Ovary (tissue), 9 donors: ENCODE data around the gene LONRF2. TPM values are rescaled to one million over a fixed set of nuclear protein-coding genes. Genes with fewer than 3 reads are reported as not detected.

Experiments used
- DNase-seq, 5 donors: peaks; one replicate each; pipeline ENCODE4 v3.0.0-alpha.2; 2019 to 2020
- H3K27ac ChIP-seq, 2 donors: fragments of 200-600 bp; one replicate each; pipeline versions ENCODE4 v1.5.1 to v1.8.0; 2019 to 2022
- H3K27me3 ChIP-seq: fragments of 200-600 bp; one replicate; pipeline ENCODE4 v1.8.0; 2022
- H3K36me3 ChIP-seq: fragments of 200-600 bp; sonication (generic); one replicate; pipeline ENCODE4 v1.5.1; 2019
- H3K4me1 ChIP-seq: one replicate; pipeline ENCODE4 v1.8.1; 2013; ENCODE audit warnings: mild to moderate bottlenecking, moderate library complexity; ENCODE audit not compliant: insufficient read depth
- H3K4me3 ChIP-seq: fragments of 200-600 bp; sonication (generic); one replicate; pipeline ENCODE4 v1.5.1; 2017
- H3K9me3 ChIP-seq, 2 donors: fragments of 200-600 bp in 1 of 2; sonication (generic) in 1 of 2; one replicate each; pipeline versions ENCODE4 v1.5.1 to v1.8.1; 2013 to 2019; ENCODE audit warnings: mild to moderate bottlenecking in 1 of 2, moderate library complexity in 1 of 2
- CTCF ChIP-seq, 3 donors: fragments of 450-650 bp in 2 of 3; fragments of 200-600 bp in 1 of 3; IDR thresholded peaks; one replicate each; pipeline versions ENCODE4 v1.5.1 to v1.8.0; 2016 to 2022; ENCODE audit warnings: antibody characterized with exemption in 3 of 3, mild to moderate bottlenecking in 1 of 3
- EP300 ChIP-seq: sonication (generic); formaldehyde crosslinking; IDR thresholded peaks from one replicate; pipeline ENCODE4 v1.6.1; 2017; ENCODE audit warnings: antibody characterized with exemption
- POLR2A ChIP-seq: fragments of 450-650 bp; IDR thresholded peaks from one replicate; pipeline ENCODE4 v1.6.1; 2017; ENCODE audit warnings: antibody characterized with exemption, mild to moderate bottlenecking, moderate library complexity
- WGBS, 3 donors: extraction: QIAGEN DNeasy Blood & Tissue Kit in 1 of 3; methylation state at CpG; one replicate each; pipeline versions ENCODE4 v1.1.5 to v1.1.7; 2013 to 2017; 5-methylcytosine and 5-hydroxymethylcytosine counted together
- intact Hi-C, 4 donors: fragments of 100-400 bp; cut with DNase I; formaldehyde crosslinking; loops; one replicate each; pipeline versions ENCODE4 v1.11.0 to v1.15.1; 2022 to 2023
- polyA plus RNA-seq, 2 donors: library from polyadenylated mRNA; stranded (reverse); fragments of 200-250 nt in 1 of 2; fragments of 350-450 nt in 1 of 2; fragmentation: Illumina TruSeq in 1 of 2; extraction: RNeasy Lipid Tissue Mini Kit (QIAGEN cat#74804) in 1 of 2; gene quantifications; one replicate each; pipeline ENCODE4 v1.2.3, GENCODE V29; 2013 to 2014
- total RNA-seq, 7 donors: library from RNA; depleted of rRNA in 2 of 7; stranded (reverse); fragments of >200 nt in 2 of 7; fragmentation: NEBNext Ultra II Directional in 3 of 7; extraction: Animal tissue kit (Norgen Biotek cat#: 25700) in 3 of 7; gene quantifications; one replicate each; pipeline versions ENCODE4 v1.1.0 to v1.2.4, GENCODE V29; 2016 to 2023
- donor health status: DM: no; HTN: no; CAD: no; lungs with moderate emphysema.
- donor health status: DM: no; HTN: no; CAD: no.
- donor health status: Bipolar disorder and iron deficiency.
- donor health status: DM: yes; HTN: yes; CAD: no.
- donor health status: DM: no; HTN: no; CAD: no.
- donor health status: DM: yes; HTN: yes; CAD: no.

Gene LONRF2
- total and polyA plus RNA-seq, 9 donors: 4.7 to 133 (median 29.5) TPM

DNA sequence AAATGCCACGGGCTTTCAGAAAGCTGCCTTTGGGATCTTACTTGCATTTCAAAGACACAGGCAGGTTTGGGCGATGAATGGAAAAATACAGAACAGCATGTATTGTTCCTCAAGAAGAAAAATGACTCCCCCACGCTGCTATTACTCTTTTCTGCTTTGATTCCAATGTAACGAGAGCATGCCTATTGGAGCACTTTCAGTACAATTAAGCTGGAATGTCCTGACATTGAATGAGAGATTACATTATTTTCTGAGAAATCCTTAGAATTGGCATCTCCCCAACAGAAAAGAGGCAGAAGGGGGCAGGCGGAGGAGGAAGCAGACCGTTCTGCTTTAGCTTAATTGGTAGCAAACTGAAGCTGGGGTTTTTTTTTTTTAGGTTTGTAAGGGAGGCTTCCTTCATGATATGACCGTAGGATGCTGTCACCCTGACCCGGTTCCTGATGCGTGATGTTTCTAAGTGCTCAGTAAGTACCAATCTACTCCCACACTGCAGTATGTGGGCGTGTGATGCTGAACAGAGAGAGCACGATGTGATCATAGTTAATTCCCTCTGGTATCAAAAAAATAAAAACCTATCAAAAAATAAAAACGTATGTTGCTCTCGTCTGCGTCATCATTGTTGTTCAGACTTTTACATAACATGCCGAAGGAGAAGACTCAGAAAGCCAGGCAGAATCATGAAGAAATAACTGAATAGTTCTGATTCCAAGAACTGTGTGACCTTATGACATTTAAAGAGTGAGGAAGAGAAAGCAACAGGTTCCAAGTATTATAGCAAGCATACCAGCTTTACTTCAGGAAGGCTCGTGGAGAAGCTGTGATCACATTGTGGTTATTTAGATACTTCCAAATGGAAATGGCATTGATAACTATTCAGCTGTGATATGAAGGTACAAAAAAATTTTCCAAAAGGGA, 40.5 kb downstream of the LONRF2 start:
- intact Hi-C loops: no loop called here
- no peaks in the 10 kb centered on the region for H3K9me3 ChIP-seq
- WGBS, 3 donors: 2 to 9% (median 3%) methylated on average over 16 of the region's 16 CpGs
- H3K4me1 ChIP-seq: peaks cover 2% of the 10 kb centered on the region
- H3K36me3 ChIP-seq: no peaks in the 10 kb centered on the region
- DNase-seq: peak; percentile 75 to 88 (median 77)
- H3K27me3 ChIP-seq: no peaks in the 10 kb centered on the region
- peak overlapping the region; percentile 13 to 81 for H3K27ac ChIP-seq
- TF ChIP-seq EP300 (peak; percentile 87), CTCF (IDR thresholded peaks at IDR 0.05) (no peak)
- H3K4me3 ChIP-seq: no peak overlapping the region

- peak in 3 of 5 donors; percentile 26 to 39 (median 31) for DNase-seq
- no peaks in the 10 kb centered on the region for H3K9me3 ChIP-seq
- WGBS, 3 donors: 83 to 90% (median 86%) methylated on average over 17 of the region's 17 CpGs
- peak overlapping the region in 1 of 2 donors; percentile 5 for H3K27ac ChIP-seq
- no peaks in the 10 kb centered on the region for H3K27me3 ChIP-seq
- intact Hi-C loops: no loop called here
- H3K4me3 ChIP-seq: no peak overlapping the region
- H3K4me1 ChIP-seq: no peaks in the 10 kb centered on the region
- TF ChIP-seq EP300 (no peak), POLR2A (no peak), CTCF (IDR thresholded peaks at IDR 0.05) (no peak)
- no peaks in the 10 kb centered on the region for H3K36me3 ChIP-seq
Observed at GRCh38 chr2:100279586-100280534, 42.4 kb downstream of the LONRF2 start.

- 92 to 94% (median 92%) methylated on average over 11 of the region's 11 CpGs for WGBS, 3 donors
Observed at GRCh38 chr2:100278986-100279385, 43.3 kb downstream of the LONRF2 start.

More at GRCh38 chr2:100278986-100279385, 43.3 kb downstream of the LONRF2 start:
- no peak overlapping the region for H3K27ac ChIP-seq
- H3K9me3 ChIP-seq: no peaks in the 10 kb centered on the region
- peak in 4 of 5 donors; percentile 19 to 36 (median 25) for DNase-seq
- intact Hi-C loops: no loop called here
- no peak overlapping the region for H3K4me3 ChIP-seq
- H3K36me3 ChIP-seq: no peaks in the 10 kb centered on the region
- TF ChIP-seq POLR2A: no peak
- TF ChIP-seq CTCF (IDR thresholded peaks at IDR 0.05): no peak
- TF ChIP-seq EP300: no peak
- no peaks in the 10 kb centered on the region for H3K4me1 ChIP-seq
- H3K27me3 ChIP-seq: no peaks in the 10 kb centered on the region
